HL-60 (cell line): ENCODE measurements around the gene GABPA.
"Not testable (repeated sequence)": the region's sequence is repeated elsewhere in the genome, so short reads cannot be mapped to it uniquely, and the experiment has no call there.

ENCODE experiments used
- DNase-seq, 2 experiments: peaks; one replicate each; pipeline ENCODE4 v3.0.0-alpha.2; 2010 to 2020; ENCODE audit warnings: low read depth in 1 of 2, low spot score in 1 of 2
- H3K27ac ChIP-seq: fragments of 250-450 bp; sonication (Bioruptor Pico); replicated peaks from 2 replicates; pipeline ENCODE4 v1.5.1; 2020; ENCODE audit warnings: mild to moderate bottlenecking, moderate library complexity
- H3K27me3 ChIP-seq: fragments of 250-450 bp; sonication (Bioruptor Pico); 2 replicates; pipeline ENCODE4 v1.5.1; 2021; ENCODE audit warnings: mild to moderate bottlenecking, moderate library complexity; ENCODE audit not compliant: insufficient read depth, poor library complexity, severe bottlenecking
- H3K4me3 ChIP-seq: replicated peaks from 2 replicates; pipeline ENCODE4 v1.5.1; 2011; ENCODE audit warnings: mild to moderate bottlenecking, control low read depth, low read length; ENCODE audit not compliant: insufficient read depth
- GABPA ChIP-seq: IDR thresholded peaks from 2 replicates; pipeline ENCODE4 v1.6.1; 2012; ENCODE audit warnings: low read depth
- POLR2AphosphoS5 ChIP-seq: IDR thresholded peaks from 2 replicates; pipeline ENCODE4 v1.6.1; 2012; ENCODE audit warnings: low read depth
- SPI1 ChIP-seq: IDR thresholded peaks from 2 replicates; pipeline ENCODE4 v1.6.1; 2012; ENCODE audit warnings: low read depth, mild to moderate bottlenecking, borderline replicate concordance
- TF ChIP-seq, protein P1 (sequence below): IDR thresholded peaks from 2 replicates; pipeline ENCODE4 v1.6.1; 2012; ENCODE audit warnings: low read depth; ENCODE audit not compliant: insufficient replicate concordance
- TF ChIP-seq, protein P2 (sequence below): IDR thresholded peaks from one replicate; pipeline ENCODE4 v1.5.1; 2011; ENCODE audit warnings: low read length, control low read depth, inconsistent platforms; ENCODE audit not compliant: insufficient read depth

Gene GABPA

DNA sequence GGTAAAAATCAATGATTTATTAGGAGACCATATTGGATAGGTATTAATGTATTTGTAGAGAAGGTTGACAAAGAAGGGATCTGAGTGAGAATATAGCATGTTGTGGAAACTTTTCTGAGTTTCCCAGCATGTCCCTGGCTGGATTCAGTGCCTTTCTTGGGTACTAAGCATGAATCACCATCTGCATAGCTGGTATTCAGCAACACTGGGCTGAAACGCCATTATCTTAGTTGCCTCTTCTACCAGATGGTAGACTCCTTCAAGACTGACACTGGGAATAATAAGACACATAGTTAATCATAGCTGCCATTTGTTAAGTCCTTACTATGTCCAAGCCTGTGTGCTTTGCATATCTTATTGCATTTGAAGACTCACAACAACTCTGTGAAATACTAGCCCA, 45.5 kb upstream of the GABPA start:
- no peak for DNase-seq
- no peak overlapping the region for H3K4me3 ChIP-seq
- TF ChIP-seq POLR2AphosphoS5 (no peak), GABPA (no peak), SPI1 (no peak)
- TF ChIP-seq, protein P1, sequence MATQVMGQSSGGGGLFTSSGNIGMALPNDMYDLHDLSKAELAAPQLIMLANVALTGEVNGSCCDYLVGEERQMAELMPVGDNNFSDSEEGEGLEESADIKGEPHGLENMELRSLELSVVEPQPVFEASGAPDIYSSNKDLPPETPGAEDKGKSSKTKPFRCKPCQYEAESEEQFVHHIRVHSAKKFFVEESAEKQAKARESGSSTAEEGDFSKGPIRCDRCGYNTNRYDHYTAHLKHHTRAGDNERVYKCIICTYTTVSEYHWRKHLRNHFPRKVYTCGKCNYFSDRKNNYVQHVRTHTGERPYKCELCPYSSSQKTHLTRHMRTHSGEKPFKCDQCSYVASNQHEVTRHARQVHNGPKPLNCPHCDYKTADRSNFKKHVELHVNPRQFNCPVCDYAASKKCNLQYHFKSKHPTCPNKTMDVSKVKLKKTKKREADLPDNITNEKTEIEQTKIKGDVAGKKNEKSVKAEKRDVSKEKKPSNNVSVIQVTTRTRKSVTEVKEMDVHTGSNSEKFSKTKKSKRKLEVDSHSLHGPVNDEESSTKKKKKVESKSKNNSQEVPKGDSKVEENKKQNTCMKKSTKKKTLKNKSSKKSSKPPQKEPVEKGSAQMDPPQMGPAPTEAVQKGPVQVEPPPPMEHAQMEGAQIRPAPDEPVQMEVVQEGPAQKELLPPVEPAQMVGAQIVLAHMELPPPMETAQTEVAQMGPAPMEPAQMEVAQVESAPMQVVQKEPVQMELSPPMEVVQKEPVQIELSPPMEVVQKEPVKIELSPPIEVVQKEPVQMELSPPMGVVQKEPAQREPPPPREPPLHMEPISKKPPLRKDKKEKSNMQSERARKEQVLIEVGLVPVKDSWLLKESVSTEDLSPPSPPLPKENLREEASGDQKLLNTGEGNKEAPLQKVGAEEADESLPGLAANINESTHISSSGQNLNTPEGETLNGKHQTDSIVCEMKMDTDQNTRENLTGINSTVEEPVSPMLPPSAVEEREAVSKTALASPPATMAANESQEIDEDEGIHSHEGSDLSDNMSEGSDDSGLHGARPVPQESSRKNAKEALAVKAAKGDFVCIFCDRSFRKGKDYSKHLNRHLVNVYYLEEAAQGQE = no peak
- TF ChIP-seq, protein P2, sequence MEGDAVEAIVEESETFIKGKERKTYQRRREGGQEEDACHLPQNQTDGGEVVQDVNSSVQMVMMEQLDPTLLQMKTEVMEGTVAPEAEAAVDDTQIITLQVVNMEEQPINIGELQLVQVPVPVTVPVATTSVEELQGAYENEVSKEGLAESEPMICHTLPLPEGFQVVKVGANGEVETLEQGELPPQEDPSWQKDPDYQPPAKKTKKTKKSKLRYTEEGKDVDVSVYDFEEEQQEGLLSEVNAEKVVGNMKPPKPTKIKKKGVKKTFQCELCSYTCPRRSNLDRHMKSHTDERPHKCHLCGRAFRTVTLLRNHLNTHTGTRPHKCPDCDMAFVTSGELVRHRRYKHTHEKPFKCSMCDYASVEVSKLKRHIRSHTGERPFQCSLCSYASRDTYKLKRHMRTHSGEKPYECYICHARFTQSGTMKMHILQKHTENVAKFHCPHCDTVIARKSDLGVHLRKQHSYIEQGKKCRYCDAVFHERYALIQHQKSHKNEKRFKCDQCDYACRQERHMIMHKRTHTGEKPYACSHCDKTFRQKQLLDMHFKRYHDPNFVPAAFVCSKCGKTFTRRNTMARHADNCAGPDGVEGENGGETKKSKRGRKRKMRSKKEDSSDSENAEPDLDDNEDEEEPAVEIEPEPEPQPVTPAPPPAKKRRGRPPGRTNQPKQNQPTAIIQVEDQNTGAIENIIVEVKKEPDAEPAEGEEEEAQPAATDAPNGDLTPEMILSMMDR = no peak
- no peak overlapping the region for H3K27ac ChIP-seq
- no peaks in the 10 kb centered on the region for H3K27me3 ChIP-seq

DNA sequence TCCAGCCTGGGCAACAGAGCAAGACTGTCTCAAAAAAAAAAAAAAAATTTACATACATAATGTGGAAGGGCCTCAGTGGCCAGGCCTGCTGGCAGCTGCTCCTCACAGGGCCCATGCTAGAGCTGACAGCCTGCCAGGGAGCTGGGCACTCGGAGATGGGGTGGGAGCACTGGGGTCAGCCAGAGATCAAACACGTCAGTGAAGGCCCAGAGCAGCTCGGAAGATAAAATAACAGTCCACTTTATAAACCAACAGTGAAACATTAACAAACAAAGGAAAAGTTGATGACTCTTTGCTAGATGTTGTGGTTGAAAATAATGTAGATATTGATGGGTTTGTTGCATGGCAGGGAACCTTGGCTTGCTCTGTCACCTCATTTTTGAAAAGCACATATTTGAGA, 42.8 kb upstream of the GABPA start:
- no peak for DNase-seq
- no peaks in the 10 kb centered on the region for H3K27me3 ChIP-seq
- H3K27ac ChIP-seq = no peak overlapping the region
- no peak overlapping the region for H3K4me3 ChIP-seq
- TF ChIP-seq GABPA (no peak), SPI1 (no peak), POLR2AphosphoS5 (no peak)
- TF ChIP-seq, protein P2 = no peak
- TF ChIP-seq, protein P1 = no peak

DNA sequence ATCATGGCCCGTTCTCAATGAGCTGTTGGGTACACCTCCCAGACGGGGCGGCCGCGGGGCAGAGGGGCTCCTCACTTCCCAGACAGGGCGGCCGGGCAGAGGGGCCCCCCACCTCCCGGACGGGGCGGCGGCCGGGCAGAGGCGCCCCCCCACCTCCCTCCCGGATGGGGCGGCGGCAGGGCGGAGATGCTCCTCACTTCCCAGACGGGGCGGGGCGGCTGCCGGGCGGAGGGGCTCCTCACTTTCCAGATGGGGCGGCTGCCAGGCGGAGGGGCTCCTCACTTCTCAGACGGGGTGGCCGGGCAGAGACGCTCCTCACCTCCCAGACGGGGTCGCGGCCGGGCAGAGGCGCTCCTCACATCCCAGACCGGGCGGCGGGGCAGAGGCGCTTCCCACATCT, 39.3 kb upstream of the GABPA start:
- not testable (repeated sequence) for H3K27me3 ChIP-seq, H3K27ac ChIP-seq, H3K4me3 ChIP-seq, DNase-seq

DNA sequence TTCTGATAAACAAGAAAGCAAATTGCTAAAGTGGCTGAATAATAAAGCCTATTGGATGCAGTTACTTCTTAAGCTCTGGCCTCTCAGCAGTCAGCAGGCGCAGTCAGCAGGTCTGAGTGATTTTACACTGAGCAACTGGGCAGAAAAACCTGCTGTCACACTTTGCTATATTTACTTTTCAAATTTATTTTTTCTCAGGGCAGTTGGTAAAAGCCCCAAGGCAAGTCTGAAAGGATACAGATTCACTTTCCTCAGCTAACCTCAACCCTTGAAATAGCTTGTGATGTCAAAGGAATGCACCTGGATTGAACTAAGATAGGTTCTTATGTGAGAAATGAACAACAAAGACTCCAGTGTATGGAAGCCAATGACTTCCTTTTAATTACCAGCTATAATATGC, 34.0 kb upstream of the GABPA start:
- no peaks in the 10 kb centered on the region for H3K27me3 ChIP-seq
- peak overlapping the region; percentile 15; the same call in 1 of the 2 replicates for H3K27ac ChIP-seq
- H3K4me3 ChIP-seq = no peak overlapping the region
- DNase-seq = no peak
- TF ChIP-seq, protein P1 = no peak
- TF ChIP-seq GABPA (no peak), SPI1 (no peak), POLR2AphosphoS5 (no peak)
- TF ChIP-seq, protein P2 = no peak
